Astrocyte of the cerebellum (primary cell): ENCODE results near the gene TCF7.

Source experiments
- DNase-seq: peaks from one replicate; pipeline ENCODE4 v3.0.0-alpha.2; 2011; ENCODE audit warnings: low read depth
- H3K4me3 ChIP-seq: 2 replicates; pipeline ENCODE4 v1.5.1; 2011; ENCODE audit warnings: mild to moderate bottlenecking, low read depth, low read length, moderate library complexity
- in situ Hi-C: cut with HindIII; loops from 2 replicates; pipeline ENCODE4 v1.10.0; 2017; ENCODE audit warnings: low sequenced_read_pairs
- TF ChIP-seq, protein P1 (sequence below): IDR thresholded peaks from 2 replicates; pipeline ENCODE4 v1.5.1; 2012; ENCODE audit warnings: low read length, low read depth, moderate library complexity, mild to moderate bottlenecking; ENCODE audit errors: missing control alignments

TCF7 gene

DNA sequence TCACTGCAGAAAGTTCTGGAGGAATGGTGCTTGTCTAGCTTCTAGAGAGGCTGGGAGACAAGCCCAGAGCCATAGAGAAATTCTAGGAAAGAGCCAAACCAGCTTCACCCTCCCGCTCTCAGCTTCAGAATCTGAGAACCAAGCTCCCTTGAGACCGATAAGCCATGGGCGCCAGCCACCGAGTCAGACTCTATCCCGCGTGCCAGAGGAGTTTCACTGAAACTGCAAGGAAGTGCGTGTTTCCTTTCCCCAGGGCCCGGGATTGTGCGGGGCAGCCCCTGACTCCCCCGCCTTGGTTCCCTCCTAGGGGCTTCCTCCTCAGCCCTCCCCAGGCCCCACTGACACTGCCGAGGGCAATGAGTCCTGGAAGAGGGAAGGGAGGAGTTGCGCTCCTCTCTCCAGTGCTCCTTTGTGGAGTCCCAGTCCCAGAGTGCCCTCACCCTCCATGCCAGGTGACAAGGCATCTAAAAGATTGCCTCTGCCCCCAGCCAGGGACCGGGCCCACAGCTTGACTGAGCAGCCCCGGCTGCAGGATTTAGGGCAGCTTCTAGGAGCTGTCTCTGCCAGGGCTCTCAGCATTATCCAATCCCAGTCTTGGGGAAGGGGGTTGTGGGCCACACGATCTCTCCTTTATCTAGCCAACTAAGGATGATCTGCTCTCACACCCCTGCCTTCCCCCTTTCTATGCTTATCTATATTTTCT, 18.4 kb upstream of the TCF7 start:
- no peak for DNase-seq
- no peak overlapping the region for H3K4me3 ChIP-seq
- in situ Hi-C loops = no loop called here
- TF ChIP-seq, protein P1, sequence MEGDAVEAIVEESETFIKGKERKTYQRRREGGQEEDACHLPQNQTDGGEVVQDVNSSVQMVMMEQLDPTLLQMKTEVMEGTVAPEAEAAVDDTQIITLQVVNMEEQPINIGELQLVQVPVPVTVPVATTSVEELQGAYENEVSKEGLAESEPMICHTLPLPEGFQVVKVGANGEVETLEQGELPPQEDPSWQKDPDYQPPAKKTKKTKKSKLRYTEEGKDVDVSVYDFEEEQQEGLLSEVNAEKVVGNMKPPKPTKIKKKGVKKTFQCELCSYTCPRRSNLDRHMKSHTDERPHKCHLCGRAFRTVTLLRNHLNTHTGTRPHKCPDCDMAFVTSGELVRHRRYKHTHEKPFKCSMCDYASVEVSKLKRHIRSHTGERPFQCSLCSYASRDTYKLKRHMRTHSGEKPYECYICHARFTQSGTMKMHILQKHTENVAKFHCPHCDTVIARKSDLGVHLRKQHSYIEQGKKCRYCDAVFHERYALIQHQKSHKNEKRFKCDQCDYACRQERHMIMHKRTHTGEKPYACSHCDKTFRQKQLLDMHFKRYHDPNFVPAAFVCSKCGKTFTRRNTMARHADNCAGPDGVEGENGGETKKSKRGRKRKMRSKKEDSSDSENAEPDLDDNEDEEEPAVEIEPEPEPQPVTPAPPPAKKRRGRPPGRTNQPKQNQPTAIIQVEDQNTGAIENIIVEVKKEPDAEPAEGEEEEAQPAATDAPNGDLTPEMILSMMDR = no peak

GRCh38 chr5:134097211-134097749, 17.2 kb upstream of the TCF7 start:
- TF ChIP-seq, protein P1 = no peak
- in situ Hi-C loops = no loop called here
- peak; percentile 55 for DNase-seq
- H3K4me3 ChIP-seq = no peak overlapping the region

GRCh38 chr5:134098690-134099089, 15.8 kb upstream of the TCF7 start:
- in situ Hi-C loops = no loop called here
- H3K4me3 ChIP-seq = no peak overlapping the region
- DNase-seq = no peak
- TF ChIP-seq, protein P1 = no peak

- in situ Hi-C loops = no loop called here
- TF ChIP-seq, protein P1 = no peak
- no peak overlapping the region for H3K4me3 ChIP-seq
- DNase-seq = no peak
Observed at GRCh38 chr5:134099288-134099872, 15.1 kb upstream of the TCF7 start.

DNA sequence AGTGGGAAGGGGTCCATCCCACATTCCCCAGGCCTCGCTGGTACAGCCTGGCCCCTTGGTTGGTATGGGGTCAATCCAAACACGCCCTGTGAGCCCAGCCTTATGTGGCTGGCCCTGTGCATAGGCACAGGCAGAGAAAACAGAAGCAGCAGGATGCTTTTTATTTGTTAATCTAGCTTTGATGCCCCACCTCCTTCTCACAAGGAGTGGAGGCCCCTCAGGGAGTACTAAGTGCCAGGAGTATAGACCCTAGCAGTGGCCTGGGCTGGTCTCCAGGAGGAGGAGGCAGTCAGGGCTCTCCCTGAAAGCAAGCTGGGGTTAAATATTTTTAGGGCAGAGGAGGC, 14.6 kb upstream of the TCF7 start:
- no peak for DNase-seq
- no peak overlapping the region for H3K4me3 ChIP-seq
- TF ChIP-seq, protein P1 = no peak
- in situ Hi-C loops = no loop called here

GRCh38 chr5:134100283-134101091, 14.0 kb upstream of the TCF7 start:
- TF ChIP-seq, protein P1 = no peak
- peak; percentile 47 for DNase-seq
- in situ Hi-C loops = no loop called here
- H3K4me3 ChIP-seq = no peak overlapping the region
